H1 (cell line): ENCODE measurements around the gene ADGRD2. TPM values are rescaled to one million over a fixed set of nuclear protein-coding genes. Genes with fewer than 3 reads are reported as not detected.

ENCODE experiments used
- CTCF ChIA-PET: fragments of 300-600 bp; sonication (Branson Sonifier 250); formaldehyde crosslinking; loops from one replicate; lab custom pipeline; 2021; ENCODE audit not compliant: partially characterized antibody; lab: Charles Lee
- POLR2A ChIA-PET: fragments of 300-600 bp; sonication (Branson Sonifier 250); formaldehyde crosslinking; loops from one replicate; lab custom pipeline; 2021; ENCODE audit warnings: inconsistent platforms; ENCODE audit not compliant: partially characterized antibody; lab: Charles Lee
- DNase-seq, 2 experiments: peaks; one replicate each; pipeline versions ENCODE4 v3.0.0 to v3.0.0-alpha.2; 2010 to 2022; ENCODE audit warnings: low spot score in 2 of 2, low read depth in 1 of 2, mixed read lengths in 1 of 2
- FAIRE-seq: peaks from 2 replicates; lab custom pipeline; 2011; peaks lifted over from hg19 to GRCh38; lab: Jason Lieb, UNC
- H2AFZ ChIP-seq: 2 replicates; pipeline ENCODE4 v1.8.1; 2012; ENCODE audit warnings: low read length, inconsistent platforms
- H2AK5ac ChIP-seq: 2 replicates; pipeline ENCODE4 v1.6.1; 2013; ENCODE audit warnings: low read depth, low read length
- H2BK120ac ChIP-seq: replicated peaks from 2 replicates; pipeline ENCODE3; 2013; ENCODE audit warnings: low read depth, low read length, inconsistent platforms
- H2BK12ac ChIP-seq: 2 replicates; pipeline ENCODE4 v1.6.1; 2013; ENCODE audit warnings: low read depth, low read length
- H2BK15ac ChIP-seq: 2 replicates; pipeline ENCODE4 v1.6.1; 2013; ENCODE audit warnings: low read length
- H2BK20ac ChIP-seq: 2 replicates; pipeline ENCODE4 v1.6.1; 2013; ENCODE audit warnings: low read length
- H2BK5ac ChIP-seq: 2 replicates; pipeline ENCODE4 v1.6.1; 2013; ENCODE audit warnings: low read depth, low read length
- H3K14ac ChIP-seq: 2 replicates; pipeline ENCODE4 v1.6.1; 2013; ENCODE audit warnings: inconsistent platforms; ENCODE audit not compliant: insufficient read length
- H3K18ac ChIP-seq: 2 replicates; pipeline ENCODE4 v1.6.1; 2013; ENCODE audit warnings: low read length; ENCODE audit errors: extremely low read depth
- H3K23ac ChIP-seq: 2 replicates; pipeline ENCODE4 v1.6.1; 2013; ENCODE audit warnings: inconsistent platforms; ENCODE audit not compliant: insufficient read length
- H3K23me2 ChIP-seq: 2 replicates; pipeline ENCODE4 v1.6.1; 2013; ENCODE audit warnings: low read depth, low read length
- H3K27ac ChIP-seq: 2 replicates; pipeline ENCODE4 v1.6.1; 2011; ENCODE audit warnings: low read depth, low read length, inconsistent platforms
- H3K27me3 ChIP-seq, 4 experiments: replicated peaks in 1 of 4; 1 replicate in 1 of 4; 2 replicates in 3 of 4; pipeline versions ENCODE4 v1.6.1 to v1.8.1; 2011 to 2013; ENCODE audit warnings: low read length in 3 of 4, mild to moderate bottlenecking in 3 of 4, inconsistent platforms in 2 of 4, mixed read lengths in 2 of 4, moderate library complexity in 1 of 4; ENCODE audit not compliant: control insufficient read depth in 3 of 4, insufficient read depth in 3 of 4; ENCODE audit errors: extremely low read depth in 1 of 4
- H3K36me3 ChIP-seq, 4 experiments: 2 replicates each; pipeline versions ENCODE4 v1.6.1 to v1.8.1; 2011 to 2013; ENCODE audit warnings: mild to moderate bottlenecking in 4 of 4, low read length in 3 of 4, moderate library complexity in 2 of 4, control low read depth in 1 of 4, inconsistent platforms in 1 of 4; ENCODE audit not compliant: insufficient read depth in 4 of 4, control insufficient read depth in 2 of 4
- H3K4ac ChIP-seq: replicated peaks from 2 replicates; pipeline ENCODE3; 2013; ENCODE audit warnings: low read length, low read depth, mixed read lengths, inconsistent platforms; ENCODE audit not compliant: insufficient read length
- H3K4me1 ChIP-seq, 4 experiments: replicated peaks in 1 of 4; 1 replicate in 1 of 4; 2 replicates in 3 of 4; pipeline versions ENCODE4 v1.6.1 to v1.8.1; 2011 to 2013; ENCODE audit warnings: low read length in 3 of 4, inconsistent platforms in 2 of 4, mixed read lengths in 1 of 4; ENCODE audit not compliant: insufficient read depth in 4 of 4, control insufficient read depth in 3 of 4
- H3K4me2 ChIP-seq, 2 experiments: 2 replicates each; pipeline versions ENCODE4 v1.6.1 to v1.8.1; 2011 to 2013; ENCODE audit warnings: low read depth in 2 of 2, low read length in 2 of 2, control low read depth in 1 of 2, inconsistent platforms in 1 of 2, mild to moderate bottlenecking in 1 of 2; ENCODE audit not compliant: insufficient read depth in 1 of 2
- H3K4me3 ChIP-seq, 4 experiments: fragments of 200-600, 300-600 bp in 1 of 4; sonication (generic), shearing (Covaris generic), sonication (Bioruptor Twin) in 1 of 4; 2 replicates each; pipeline versions ENCODE4 v1.5.1 to v1.8.1; 2011 to 2016; ENCODE audit warnings: low read length in 4 of 4, low read depth in 3 of 4, control low read depth in 2 of 4, inconsistent platforms in 2 of 4, mild to moderate bottlenecking in 2 of 4, mixed read lengths in 1 of 4, moderate library complexity in 1 of 4; ENCODE audit not compliant: insufficient read depth in 2 of 4; ENCODE audit errors: extremely low read depth in 1 of 4
- H3K56ac ChIP-seq: replicated peaks from 2 replicates; pipeline ENCODE3; 2013; ENCODE audit warnings: low read depth, mild to moderate bottlenecking, mixed read lengths, low read length, inconsistent platforms; ENCODE audit not compliant: insufficient read length
- H3K79me1 ChIP-seq: 2 replicates; pipeline ENCODE4 v1.6.1; 2013; ENCODE audit warnings: low read depth, low read length, control low read depth
- H3K79me2 ChIP-seq, 2 experiments: 2 replicates each; pipeline versions ENCODE4 v1.6.1 to v1.8.1; 2012 to 2013; ENCODE audit warnings: low read length in 2 of 2, mild to moderate bottlenecking in 2 of 2, inconsistent platforms in 1 of 2; ENCODE audit not compliant: insufficient read depth in 2 of 2, control insufficient read depth in 1 of 2
- H3K9ac ChIP-seq, 4 experiments: replicated peaks in 1 of 4; 1 replicate in 1 of 4; 2 replicates in 3 of 4; pipeline versions ENCODE4 v1.6.1 to v1.8.1; 2011 to 2013; ENCODE audit warnings: low read depth in 3 of 4, low read length in 3 of 4, control low read depth in 2 of 4, mild to moderate bottlenecking in 2 of 4, moderate library complexity in 2 of 4, inconsistent platforms in 1 of 4; ENCODE audit errors: extremely low read depth in 1 of 4
- H3K9me3 ChIP-seq, 2 experiments: 2 replicates each; pipeline versions ENCODE4 v1.6.1 to v1.8.1; 2012 to 2013; ENCODE audit warnings: mild to moderate bottlenecking in 2 of 2, moderate library complexity in 2 of 2, control low read depth in 1 of 2, inconsistent platforms in 1 of 2, low read depth in 1 of 2, low read length in 1 of 2, mixed read lengths in 1 of 2; ENCODE audit not compliant: insufficient read depth in 2 of 2
- H4K20me1 ChIP-seq, 2 experiments: replicated peaks in 1 of 2; 2 replicates each; pipeline versions ENCODE3 to v1.8.1; 2011 to 2013; ENCODE audit warnings: inconsistent platforms in 2 of 2, low read length in 2 of 2, mild to moderate bottlenecking in 1 of 2; ENCODE audit not compliant: insufficient read depth in 2 of 2, control insufficient read depth in 1 of 2
- H4K5ac ChIP-seq: 2 replicates; pipeline ENCODE4 v1.6.1; 2013; ENCODE audit warnings: low read length, low read depth, mixed read lengths, inconsistent platforms; ENCODE audit not compliant: insufficient read length
- H4K8ac ChIP-seq: 2 replicates; pipeline ENCODE4 v1.8.0; 2013; ENCODE audit warnings: mild to moderate bottlenecking, moderate library complexity, low read length, inconsistent platforms; ENCODE audit not compliant: insufficient read depth; ENCODE audit errors: extremely low read depth
- H4K91ac ChIP-seq: replicated peaks from 2 replicates; pipeline ENCODE3; 2013; ENCODE audit warnings: low read length, mixed read lengths, inconsistent platforms; ENCODE audit not compliant: insufficient read length
- ASH2L ChIP-seq: fragments of 200-600, 300-600 bp; sonication (generic); IDR thresholded peaks from one replicate; pipeline ENCODE4 v1.7.1; 2017; ENCODE audit warnings: low read length
- CHD2 ChIP-seq: IDR thresholded peaks from 2 replicates; pipeline ENCODE4 v1.6.1; 2012; ENCODE audit warnings: low read length, improper control_type of control experiment
- GABPA ChIP-seq: IDR thresholded peaks from 2 replicates; pipeline ENCODE4 v1.6.1; 2011; ENCODE audit warnings: mild to moderate bottlenecking, low read length, moderate library complexity, borderline replicate concordance; ENCODE audit not compliant: insufficient read depth
- KDM4A ChIP-seq: IDR thresholded peaks from one replicate; pipeline ENCODE4 v1.7.1; 2012; ENCODE audit warnings: low read depth, mild to moderate bottlenecking, moderate library complexity, low read length, inconsistent platforms; ENCODE audit not compliant: severe bottlenecking
- POU5F1 ChIP-seq: IDR thresholded peaks from 2 replicates; pipeline ENCODE4 v1.6.1; 2011; ENCODE audit warnings: low read depth, mild to moderate bottlenecking, low read length, moderate library complexity
- RAD21 ChIP-seq, 2 experiments: IDR thresholded peaks in 1 of 2; conservative IDR thresholded peaks in 1 of 2; 2 replicates each; pipeline ENCODE4 v1.6.1; 2011; ENCODE audit warnings: low read depth in 2 of 2, low read length in 2 of 2, improper control_type of control experiment in 1 of 2, inconsistent platforms in 1 of 2, mild to moderate bottlenecking in 1 of 2, moderate library complexity in 1 of 2
- RXRA ChIP-seq: IDR thresholded peaks from 2 replicates; pipeline ENCODE4 v1.6.1; 2011; ENCODE audit warnings: low read depth, mild to moderate bottlenecking, low read length, moderate library complexity; ENCODE audit not compliant: insufficient read depth
- SIX5 ChIP-seq: IDR thresholded peaks from 2 replicates; pipeline ENCODE4 v1.6.1; 2011; ENCODE audit warnings: mild to moderate bottlenecking, low read depth, low read length
- TCF12 ChIP-seq: IDR thresholded peaks from 2 replicates; pipeline ENCODE4 v1.6.1; 2011; ENCODE audit warnings: low read depth, mild to moderate bottlenecking, low read length
- WGBS, 2 experiments: shearing (Covaris generic) in 1 of 2; methylation state at CpG; one replicate each; pipeline versions ENCODE4 v1.1.6 to v1.1.7; 2013 to 2015; ENCODE audit warnings: low lambda C conversion rate in 2 of 2, mixed read lengths in 2 of 2, inconsistent platforms in 1 of 2, low coverage in 1 of 2, missing lambda C conversion rate in 1 of 2; ENCODE audit not compliant: insufficient replicate concordance in 2 of 2, insufficient coverage in 1 of 2, insufficient read length in 1 of 2; ENCODE audit errors: extremely low coverage in 1 of 2, missing lambda C conversion rate in 1 of 2; 5-methylcytosine and 5-hydroxymethylcytosine counted together
- polyA plus RNA-seq, 7 experiments: library from polyadenylated mRNA; depleted of rRNA in 3 of 7; stranded (reverse) in 5 of 7; unstranded in 2 of 7; fragments of >200 nt in 5 of 7; fragments of 200-250 nt in 2 of 7; gene quantifications; 1 replicate in 5 of 7; 2 replicates in 1 of 7; 4 replicates in 1 of 7; pipeline versions ENCODE4 v1.2.1 to v1.2.3, GENCODE V29; 2011 to 2013; ENCODE audit warnings: missing spikeins in 2 of 7, mixed read lengths in 2 of 7
- total RNA-seq: library from RNA; stranded (reverse); fragmentation: NEBNext Ultra II Directional; extraction: Animal tissue kit (Norgen Biotek cat#: 25700); gene quantifications from 2 replicates; pipeline ENCODE4 v1.2.1, GENCODE V29; 2021
- TF ChIP-seq, protein P1 (sequence below), 3 experiments: IDR thresholded peaks; 1 replicate in 2 of 3; 2 replicates in 1 of 3; pipeline versions ENCODE4 v1.5.1 to v1.6.1; 2011; ENCODE audit warnings: low read length in 3 of 3, mild to moderate bottlenecking in 3 of 3, inconsistent platforms in 2 of 3, low read depth in 1 of 3, moderate library complexity in 1 of 3; ENCODE audit not compliant: insufficient read depth in 1 of 3; ENCODE audit errors: control extremely low read depth in 1 of 3

Gene ADGRD2
- total and polyA plus RNA-seq, 2 of the 8 experiments (the other 6 are each of a cell fraction or from before 2014, with no cell fraction given), result 0.41 to 1.4 TPM

GRCh38 chr9:124447297-124447661, 3.0 kb upstream of the ADGRD2 start:
- Histone ChIP-seq H3K4me3 (no peak overlapping the region), H2BK5ac (no peak overlapping the region), H2BK15ac (no peak overlapping the region; the same call in 1 of the 2 replicates), H3K14ac (no peak overlapping the region), H3K79me2 (no peaks in the 10 kb centered on the region), H3K23me2 (peaks cover 7% of the 10 kb centered on the region; the same call in 1 of the 2 replicates), H2BK12ac (no peak overlapping the region), H3K4me2 (no peak overlapping the region), H3K79me1 (no peaks in the 10 kb centered on the region), H3K23ac (no peak overlapping the region), H3K4ac (no peak overlapping the region), H3K18ac (no peak overlapping the region), H2AFZ (peak overlapping the region; percentile 81; the same call in 1 of the 2 replicates), H3K9me3 (no peaks in the 10 kb centered on the region), H2BK120ac (no peak overlapping the region), H3K36me3 (no peaks in the 10 kb centered on the region), H3K4me1 (peaks cover 0 to 17% (median 10%) of the 10 kb centered on the region in 4 experiments; a peak in 6 of 7 replicates), H4K91ac (no peak overlapping the region), H3K27ac (no peak overlapping the region), H2AK5ac (no peak overlapping the region), H4K5ac (no peak overlapping the region), H4K8ac (no peak overlapping the region), H2BK20ac (no peak overlapping the region), H3K56ac (no peak overlapping the region), H4K20me1 (no peaks in the 10 kb centered on the region), H3K27me3 (peaks cover 3 to 17% (median 15%) of the 10 kb centered on the region in 4 experiments), H3K9ac (no peak overlapping the region)
- DNase-seq, result no peak
- CTCF ChIA-PET, result interaction anchor here (0.5 to 3.2 kb wide), 16 partner anchors 8 to 342 kb away, joined by 3 to 13 read pairs (median 5); no protein-coding TSS in a partner anchor
- FAIRE-seq, result no peak
- POLR2A ChIA-PET, result no interaction called here
- 80% methylated on average over 4 of the region's 4 CpGs; no CpG with 5 or more reads in 1 of the 2 experiments for WGBS, 2 experiments
- TF ChIP-seq KDM4A (no peak), SIX5 (no peak), RAD21 (IDR thresholded peaks at IDR 0.05 in 1 of 2, conservative IDR thresholded peaks at IDR 0.05 in 1 of 2; ENCODE audit: low read depth in 2 of 2, low read length in 2 of 2) (no peak), CHD2 (no peak), GABPA (no peak), POU5F1 (no peak), RXRA (no peak), ASH2L (no peak), TCF12 (no peak)
- TF ChIP-seq, protein P1, sequence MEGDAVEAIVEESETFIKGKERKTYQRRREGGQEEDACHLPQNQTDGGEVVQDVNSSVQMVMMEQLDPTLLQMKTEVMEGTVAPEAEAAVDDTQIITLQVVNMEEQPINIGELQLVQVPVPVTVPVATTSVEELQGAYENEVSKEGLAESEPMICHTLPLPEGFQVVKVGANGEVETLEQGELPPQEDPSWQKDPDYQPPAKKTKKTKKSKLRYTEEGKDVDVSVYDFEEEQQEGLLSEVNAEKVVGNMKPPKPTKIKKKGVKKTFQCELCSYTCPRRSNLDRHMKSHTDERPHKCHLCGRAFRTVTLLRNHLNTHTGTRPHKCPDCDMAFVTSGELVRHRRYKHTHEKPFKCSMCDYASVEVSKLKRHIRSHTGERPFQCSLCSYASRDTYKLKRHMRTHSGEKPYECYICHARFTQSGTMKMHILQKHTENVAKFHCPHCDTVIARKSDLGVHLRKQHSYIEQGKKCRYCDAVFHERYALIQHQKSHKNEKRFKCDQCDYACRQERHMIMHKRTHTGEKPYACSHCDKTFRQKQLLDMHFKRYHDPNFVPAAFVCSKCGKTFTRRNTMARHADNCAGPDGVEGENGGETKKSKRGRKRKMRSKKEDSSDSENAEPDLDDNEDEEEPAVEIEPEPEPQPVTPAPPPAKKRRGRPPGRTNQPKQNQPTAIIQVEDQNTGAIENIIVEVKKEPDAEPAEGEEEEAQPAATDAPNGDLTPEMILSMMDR (IDR thresholded peaks at IDR 0.05; ENCODE audit: control extremely low read depth in 1 of 3, insufficient read depth in 1 of 3, low read depth in 1 of 3, low read length in 3 of 3), result no peak
